Panc1 (cell line): ENCODE measurements around the gene ADGRE3. TPM values are rescaled to one million over a fixed set of nuclear protein-coding genes. Genes with fewer than 3 reads are reported as not detected.

Experiments
- total RNA-seq: library from RNA; stranded (reverse); gene quantifications from one replicate; pipeline ENCODE4 v1.2.1, GENCODE V29; 2021; ENCODE audit not compliant: unreplicated experiment

Gene ADGRE3
- total RNA-seq, 1 experiment from 2014 or later: not detected

Other genes starting within 250 kb of the ADGRE3 start
- 205 TPM for gene PKN1, start 241.5 kb downstream of the ADGRE3 start, total RNA-seq
- gene PTGER1, start 199.5 kb downstream of the ADGRE3 start, total RNA-seq: 2.2 TPM
- gene GIPC1, start 178.7 kb downstream of the ADGRE3 start, total RNA-seq: 160 TPM
- gene DNAJB1, start 156.4 kb downstream of the ADGRE3 start, total RNA-seq: 149 TPM
- gene TECR, start 145.2 kb downstream of the ADGRE3 start, total RNA-seq: 233 TPM
- 180 TPM for gene NDUFB7, start 102.8 kb downstream of the ADGRE3 start, total RNA-seq
- gene CLEC17A, start 91.8 kb downstream of the ADGRE3 start, total RNA-seq: not detected
- gene ZNF333, start 15.2 kb upstream of the ADGRE3 start, total RNA-seq: 9.2 TPM
- gene ADGRE2, start 103.7 kb upstream of the ADGRE3 start, total RNA-seq: 0.21 TPM
- not detected for gene OR7A5, start 160.3 kb upstream of the ADGRE3 start, total RNA-seq
- gene OR7C1, start 160.3 kb upstream of the ADGRE3 start, total RNA-seq: not detected
- not detected for gene OR7A10, start 174.1 kb upstream of the ADGRE3 start, total RNA-seq
- not detected for gene OR7A17, start 211.3 kb upstream of the ADGRE3 start, total RNA-seq